ENCODE data around the gene DYSF.

DYSF gene

DNA sequence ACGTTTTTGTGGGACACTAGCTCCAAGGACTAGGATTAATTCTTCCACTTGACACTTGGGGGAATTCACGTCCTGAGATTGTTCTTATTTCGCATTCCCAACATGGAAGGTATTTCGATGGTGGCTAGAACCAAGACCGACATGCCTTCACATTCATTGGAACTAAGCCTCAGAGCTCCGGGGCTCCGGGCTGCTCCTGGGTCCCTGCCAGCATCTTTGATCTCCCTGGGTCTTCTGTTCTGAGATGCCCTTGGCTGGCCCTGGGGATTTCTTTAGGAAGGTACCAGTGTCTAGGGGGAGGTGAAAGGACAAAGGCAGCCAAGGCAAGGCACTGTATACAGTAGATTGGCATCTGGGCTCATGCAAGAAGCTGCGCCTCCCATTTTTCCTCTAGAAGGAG, 76.8 kb downstream of the DYSF start:
- TF ChIP-seq, protein P1, sequence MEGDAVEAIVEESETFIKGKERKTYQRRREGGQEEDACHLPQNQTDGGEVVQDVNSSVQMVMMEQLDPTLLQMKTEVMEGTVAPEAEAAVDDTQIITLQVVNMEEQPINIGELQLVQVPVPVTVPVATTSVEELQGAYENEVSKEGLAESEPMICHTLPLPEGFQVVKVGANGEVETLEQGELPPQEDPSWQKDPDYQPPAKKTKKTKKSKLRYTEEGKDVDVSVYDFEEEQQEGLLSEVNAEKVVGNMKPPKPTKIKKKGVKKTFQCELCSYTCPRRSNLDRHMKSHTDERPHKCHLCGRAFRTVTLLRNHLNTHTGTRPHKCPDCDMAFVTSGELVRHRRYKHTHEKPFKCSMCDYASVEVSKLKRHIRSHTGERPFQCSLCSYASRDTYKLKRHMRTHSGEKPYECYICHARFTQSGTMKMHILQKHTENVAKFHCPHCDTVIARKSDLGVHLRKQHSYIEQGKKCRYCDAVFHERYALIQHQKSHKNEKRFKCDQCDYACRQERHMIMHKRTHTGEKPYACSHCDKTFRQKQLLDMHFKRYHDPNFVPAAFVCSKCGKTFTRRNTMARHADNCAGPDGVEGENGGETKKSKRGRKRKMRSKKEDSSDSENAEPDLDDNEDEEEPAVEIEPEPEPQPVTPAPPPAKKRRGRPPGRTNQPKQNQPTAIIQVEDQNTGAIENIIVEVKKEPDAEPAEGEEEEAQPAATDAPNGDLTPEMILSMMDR (IDR thresholded peaks at IDR 0.05), result no peak

DNA sequence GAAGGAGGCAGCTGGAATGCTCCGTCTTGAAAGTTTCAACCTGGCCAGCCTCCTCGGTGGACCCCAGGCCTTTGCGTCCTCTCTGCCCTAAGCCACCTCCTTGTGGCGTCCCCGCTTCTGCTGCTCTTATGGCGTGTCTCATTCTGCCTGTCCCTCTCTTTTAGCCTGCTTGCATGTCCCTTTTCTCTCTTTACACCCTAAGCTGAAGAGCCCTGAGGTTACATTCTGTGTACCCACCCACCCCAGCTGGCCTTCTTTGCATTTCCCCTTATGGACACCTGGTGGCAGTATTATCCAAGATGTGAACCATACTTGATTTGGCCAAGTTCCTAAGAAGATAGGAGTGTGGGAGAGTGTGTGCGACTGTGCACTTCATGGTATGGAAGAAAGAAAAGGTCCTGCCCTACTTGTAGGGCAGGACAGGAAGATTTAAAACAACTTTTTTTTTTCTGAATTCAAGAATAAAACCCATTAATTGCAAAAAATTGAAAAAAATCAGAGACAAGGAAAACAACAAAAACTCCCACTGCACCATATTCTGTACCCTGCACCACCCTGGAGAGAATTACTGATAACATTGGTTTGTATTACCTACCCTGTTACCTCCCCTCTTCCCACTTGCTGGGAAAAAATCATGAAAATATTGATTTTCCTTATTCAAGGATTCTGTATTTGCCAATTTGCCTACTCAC, 77.4 kb downstream of the DYSF start:
- TF ChIP-seq, protein P1 (IDR thresholded peaks at IDR 0.05), result peak; percentile 57

DNA sequence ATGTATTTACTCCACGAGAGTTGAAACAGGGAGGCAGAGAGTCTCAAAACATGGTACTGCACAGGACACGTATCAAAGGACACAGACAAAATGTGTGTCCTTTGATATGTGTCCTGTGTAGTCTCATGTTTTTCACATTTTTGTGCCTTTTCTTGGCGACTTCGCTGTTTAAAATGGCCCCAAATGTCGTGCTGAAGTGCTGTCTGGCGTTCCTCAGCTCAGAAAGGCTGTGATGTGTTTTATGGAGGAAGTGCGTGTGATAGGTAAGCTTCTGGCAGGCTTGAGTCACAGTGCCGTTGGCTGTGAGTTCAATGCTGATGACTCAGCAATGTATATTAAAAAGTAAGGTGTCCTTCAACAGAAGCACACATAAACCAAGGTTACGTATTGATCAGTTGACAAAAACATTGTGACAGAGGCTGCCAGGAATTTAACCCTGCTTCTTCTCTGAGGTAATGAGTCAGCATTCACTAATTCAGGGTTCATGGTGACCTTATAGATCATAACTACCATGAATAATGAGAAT, 78.2 kb downstream of the DYSF start:
- TF ChIP-seq, protein P1 (IDR thresholded peaks at IDR 0.05), result no peak

DNA sequence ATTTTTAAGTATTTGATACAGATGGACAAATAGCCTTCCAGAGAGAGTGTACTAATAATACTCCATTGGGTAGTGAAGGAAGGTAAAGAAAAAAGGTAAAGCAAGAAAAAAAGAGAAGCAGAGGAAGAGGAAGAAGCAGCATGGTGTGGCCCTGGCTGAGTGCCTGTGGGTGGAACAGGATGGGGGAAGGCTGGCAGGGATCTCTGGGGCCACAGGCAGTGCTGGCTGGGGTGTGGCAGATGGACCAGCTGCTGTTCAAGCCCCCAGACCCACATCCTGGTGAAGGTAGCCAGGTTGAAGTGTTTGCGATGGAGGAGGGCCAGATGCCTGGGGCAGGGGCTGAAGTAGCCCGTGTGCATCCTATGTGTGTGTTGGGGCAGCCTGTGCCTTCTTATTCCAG, 79.0 kb downstream of the DYSF start:
- TF ChIP-seq, protein P1 (IDR thresholded peaks at IDR 0.05), result no peak

DNA sequence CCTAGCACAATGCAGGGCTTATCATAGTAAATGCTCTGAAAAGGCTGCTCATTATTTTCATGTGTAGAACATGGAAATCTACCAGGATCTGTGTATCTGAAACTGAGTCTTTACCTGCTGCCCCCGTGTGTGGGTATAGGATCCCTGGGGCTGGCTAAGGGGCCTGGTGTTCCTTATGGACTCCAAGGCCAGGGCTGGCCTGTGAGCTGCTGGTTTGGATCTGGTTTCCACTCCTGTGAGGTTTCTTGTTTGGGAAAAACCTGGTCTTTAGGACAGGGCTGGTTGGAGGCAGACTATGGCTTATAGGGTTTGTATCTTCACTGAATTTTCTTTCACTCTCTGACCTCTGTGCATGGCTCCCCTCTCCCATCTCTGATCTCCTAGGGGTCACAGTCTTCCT, 80.8 kb downstream of the DYSF start:
- TF ChIP-seq, protein P1 (IDR thresholded peaks at IDR 0.05), result no peak

DNA sequence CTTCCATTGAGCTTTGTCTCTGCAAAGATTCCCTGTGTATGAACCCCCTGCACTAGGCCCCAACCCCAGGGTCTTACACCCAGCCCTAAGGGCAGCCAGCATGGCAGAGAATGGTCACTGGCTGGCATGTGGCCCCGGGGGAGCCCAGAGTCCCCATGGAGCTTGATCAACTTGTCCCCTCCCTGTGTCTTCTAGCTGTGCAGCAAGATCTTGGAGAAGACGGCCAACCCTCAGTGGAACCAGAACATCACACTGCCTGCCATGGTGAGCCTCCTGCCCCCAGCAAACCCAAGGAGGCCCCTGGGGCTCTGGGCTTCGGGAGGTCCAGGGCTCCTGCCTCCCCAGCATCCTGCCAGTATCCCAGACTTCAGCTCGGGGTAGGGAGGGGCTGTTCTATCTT, 81.5 kb downstream of the DYSF start:
- TF ChIP-seq, protein P1 (IDR thresholded peaks at IDR 0.05), result no peak

DNA sequence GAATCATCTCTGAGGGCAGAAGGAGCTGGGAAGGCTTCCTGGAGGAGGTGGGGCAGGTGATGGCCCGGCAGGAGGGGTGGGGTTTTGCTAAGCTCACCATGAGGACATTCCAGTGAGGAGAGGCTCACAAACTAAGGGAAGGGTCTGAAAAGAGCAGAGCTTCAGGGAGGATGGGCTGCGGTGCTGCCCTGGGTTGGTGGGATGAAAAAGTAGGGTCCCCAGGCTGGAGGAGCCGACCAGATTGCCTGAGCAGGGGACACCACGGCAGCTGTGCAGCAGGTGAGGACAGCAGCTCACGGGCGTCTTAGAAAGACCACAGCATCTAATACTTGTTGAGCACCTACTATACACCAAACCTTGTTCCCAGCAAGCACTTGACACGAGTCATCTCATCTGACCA, 82.2 kb downstream of the DYSF start:
- TF ChIP-seq, protein P1 (IDR thresholded peaks at IDR 0.05), result no peak
